Loucy (cell line): Measurements from ENCODE around the gene IDH2.

Experiments used
- H2AFZ ChIP-seq: fragments of 200-600 bp; sonication (generic); 2 replicates; pipeline ENCODE4 v1.6.0; 2016; ENCODE audit warnings: antibody characterized with exemption, mild to moderate bottlenecking, low read length, moderate library complexity
- H3F3A ChIP-seq: fragments of 200-600 bp; 2 replicates; pipeline ENCODE4 v1.6.0; 2016; ENCODE audit warnings: antibody characterized with exemption, low read depth, mild to moderate bottlenecking
- H3K27me3 ChIP-seq: fragments of 200-600 bp; sonication (generic); 2 replicates; pipeline ENCODE4 v1.6.1; 2014; ENCODE audit warnings: low read length, mild to moderate bottlenecking; ENCODE audit not compliant: insufficient read depth, poor library complexity, severe bottlenecking
- H3K36me3 ChIP-seq: fragments of 200-600 bp; sonication (generic); 2 replicates; pipeline ENCODE4 v1.6.1; 2016; ENCODE audit warnings: low read length; ENCODE audit not compliant: insufficient read depth
- H3K4me1 ChIP-seq: fragments of 200-600 bp; sonication (generic); 2 replicates; pipeline ENCODE4 v1.5.1; 2014; ENCODE audit warnings: low read length, mild to moderate bottlenecking; ENCODE audit not compliant: insufficient read depth, poor library complexity, severe bottlenecking
- H3K4me2 ChIP-seq: fragments of 200-600 bp; sonication (generic); 2 replicates; pipeline ENCODE4 v1.6.0; 2014; ENCODE audit warnings: antibody characterized with exemption, low read length, low read depth, mild to moderate bottlenecking; ENCODE audit not compliant: poor library complexity, severe bottlenecking
- H3K4me3 ChIP-seq: fragments of 200-600 bp; sonication (generic); 2 replicates; pipeline ENCODE4 v1.5.1; 2014; ENCODE audit warnings: low read length, mild to moderate bottlenecking, mixed read lengths; ENCODE audit not compliant: poor library complexity, severe bottlenecking
- H3K79me2 ChIP-seq: fragments of 200-600 bp; sonication (generic); 2 replicates; pipeline ENCODE4 v1.6.1; 2014; ENCODE audit warnings: low read length; ENCODE audit not compliant: insufficient read depth
- H3K9ac ChIP-seq: fragments of 200-600 bp; sonication (generic); 2 replicates; pipeline ENCODE4 v1.6.0; 2014; ENCODE audit warnings: mild to moderate bottlenecking, low read depth, low read length, moderate library complexity; ENCODE audit not compliant: poor library complexity, severe bottlenecking
- H3K9me2 ChIP-seq: fragments of 200-600 bp; sonication (generic); replicated peaks from 2 replicates; pipeline ENCODE4 v1.6.1; 2016; ENCODE audit warnings: low read depth, low read length, mixed read lengths
- H3K9me3 ChIP-seq: fragments of 200-600 bp; sonication (generic); 2 replicates; pipeline ENCODE4 v1.6.1; 2014; ENCODE audit warnings: mild to moderate bottlenecking, antibody characterized with exemption, low read length, low read depth; ENCODE audit not compliant: insufficient read depth
- H4K20me1 ChIP-seq: fragments of 200-600 bp; sonication (generic); 2 replicates; pipeline ENCODE4 v1.6.0; 2014; ENCODE audit warnings: antibody characterized with exemption, low read length, mild to moderate bottlenecking; ENCODE audit not compliant: insufficient read depth, poor library complexity, severe bottlenecking
- EZH2phosphoT487 ChIP-seq: fragments of 200-600 bp; IDR thresholded peaks from 2 replicates; pipeline ENCODE4 v1.6.1; 2018; ENCODE audit warnings: antibody characterized with exemption, mild to moderate bottlenecking, moderate library complexity, borderline replicate concordance
- TF ChIP-seq, protein P1 (sequence below): fragments of 200-600 bp; sonication (generic); conservative IDR thresholded peaks from 2 replicates; pipeline ENCODE4 v1.5.1; 2014; ENCODE audit warnings: mild to moderate bottlenecking, antibody characterized with exemption, low read length

The IDH2 gene

DNA sequence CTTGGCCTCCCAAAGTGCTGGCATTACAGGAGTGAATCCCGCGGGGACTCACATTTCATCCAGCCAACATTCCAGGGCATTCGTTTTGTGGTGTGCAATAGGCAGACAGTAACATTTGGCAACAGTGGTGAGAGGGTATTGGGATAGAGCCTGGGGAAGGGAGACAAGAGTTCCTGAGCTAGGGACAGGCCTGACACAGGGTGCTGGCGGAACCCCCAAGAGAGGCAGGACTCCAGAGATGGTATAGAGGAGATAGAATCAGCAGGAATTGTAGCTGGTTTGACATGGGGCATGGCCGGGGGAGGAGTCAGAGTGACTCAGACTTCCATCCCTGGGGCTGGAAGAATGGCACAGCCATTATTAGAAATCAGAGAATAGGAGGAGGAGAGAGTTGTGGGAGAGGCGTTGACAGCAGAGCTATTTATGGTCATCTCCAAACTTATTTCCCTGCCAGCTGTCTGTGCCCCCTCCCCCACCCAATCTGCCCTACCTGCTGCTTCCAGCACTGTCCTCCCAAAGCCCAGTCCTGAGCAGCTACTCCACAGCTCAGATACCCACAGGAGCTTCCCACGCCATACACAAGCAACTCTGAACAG is 4.4 kb upstream of the IDH2 start:
- Histone ChIP-seq H3K9me2 (no peaks in the 10 kb centered on the region), H3K4me3 (no peak overlapping the region), H3F3A (no peaks in the 10 kb centered on the region), H2AFZ (no peak overlapping the region), H3K27me3 (no peaks in the 10 kb centered on the region), H3K79me2 (peaks cover 6% of the 10 kb centered on the region), H3K4me2 (no peak overlapping the region), H3K4me1 (no peaks in the 10 kb centered on the region), H3K9me3 (no peaks in the 10 kb centered on the region), H4K20me1 (no peaks in the 10 kb centered on the region), H3K9ac (no peak overlapping the region), H3K36me3 (no peaks in the 10 kb centered on the region)
- TF ChIP-seq EZH2phosphoT487: no peak
- TF ChIP-seq, protein P1, sequence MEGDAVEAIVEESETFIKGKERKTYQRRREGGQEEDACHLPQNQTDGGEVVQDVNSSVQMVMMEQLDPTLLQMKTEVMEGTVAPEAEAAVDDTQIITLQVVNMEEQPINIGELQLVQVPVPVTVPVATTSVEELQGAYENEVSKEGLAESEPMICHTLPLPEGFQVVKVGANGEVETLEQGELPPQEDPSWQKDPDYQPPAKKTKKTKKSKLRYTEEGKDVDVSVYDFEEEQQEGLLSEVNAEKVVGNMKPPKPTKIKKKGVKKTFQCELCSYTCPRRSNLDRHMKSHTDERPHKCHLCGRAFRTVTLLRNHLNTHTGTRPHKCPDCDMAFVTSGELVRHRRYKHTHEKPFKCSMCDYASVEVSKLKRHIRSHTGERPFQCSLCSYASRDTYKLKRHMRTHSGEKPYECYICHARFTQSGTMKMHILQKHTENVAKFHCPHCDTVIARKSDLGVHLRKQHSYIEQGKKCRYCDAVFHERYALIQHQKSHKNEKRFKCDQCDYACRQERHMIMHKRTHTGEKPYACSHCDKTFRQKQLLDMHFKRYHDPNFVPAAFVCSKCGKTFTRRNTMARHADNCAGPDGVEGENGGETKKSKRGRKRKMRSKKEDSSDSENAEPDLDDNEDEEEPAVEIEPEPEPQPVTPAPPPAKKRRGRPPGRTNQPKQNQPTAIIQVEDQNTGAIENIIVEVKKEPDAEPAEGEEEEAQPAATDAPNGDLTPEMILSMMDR: no peak

DNA sequence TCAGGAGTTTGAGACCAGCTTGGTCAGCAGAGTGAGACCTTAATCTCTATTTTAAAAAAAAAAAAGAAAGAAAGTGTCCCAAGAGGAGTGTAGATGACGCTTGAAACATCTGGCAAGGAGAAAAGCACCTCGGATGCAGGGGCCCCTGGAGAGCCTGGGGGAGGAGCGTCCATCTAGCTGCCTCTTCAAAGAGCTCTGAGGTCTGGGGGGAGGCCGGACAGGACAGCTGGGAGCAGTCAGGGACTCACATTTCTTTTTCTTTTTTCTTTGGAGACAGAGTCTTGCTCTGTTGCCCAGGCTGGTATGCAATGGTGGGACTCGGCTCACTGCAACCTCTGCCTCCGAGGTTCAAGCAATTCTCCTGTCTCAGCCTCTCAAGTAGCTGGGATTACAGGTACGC is 3.3 kb upstream of the IDH2 start:
- Histone ChIP-seq H3K4me1 (peaks cover 11% of the 10 kb centered on the region), H3F3A (no peaks in the 10 kb centered on the region), H3K4me3 (no peak overlapping the region), H4K20me1 (peaks cover 9% of the 10 kb centered on the region), H3K9me3 (no peaks in the 10 kb centered on the region), H3K27me3 (no peaks in the 10 kb centered on the region), H3K9me2 (no peaks in the 10 kb centered on the region), H3K9ac (no peak overlapping the region), H3K36me3 (no peaks in the 10 kb centered on the region), H3K4me2 (no peak overlapping the region), H3K79me2 (peaks cover 17% of the 10 kb centered on the region), H2AFZ (no peak overlapping the region)
- TF ChIP-seq, protein P1: no peak
- no peak for TF ChIP-seq EZH2phosphoT487

DNA sequence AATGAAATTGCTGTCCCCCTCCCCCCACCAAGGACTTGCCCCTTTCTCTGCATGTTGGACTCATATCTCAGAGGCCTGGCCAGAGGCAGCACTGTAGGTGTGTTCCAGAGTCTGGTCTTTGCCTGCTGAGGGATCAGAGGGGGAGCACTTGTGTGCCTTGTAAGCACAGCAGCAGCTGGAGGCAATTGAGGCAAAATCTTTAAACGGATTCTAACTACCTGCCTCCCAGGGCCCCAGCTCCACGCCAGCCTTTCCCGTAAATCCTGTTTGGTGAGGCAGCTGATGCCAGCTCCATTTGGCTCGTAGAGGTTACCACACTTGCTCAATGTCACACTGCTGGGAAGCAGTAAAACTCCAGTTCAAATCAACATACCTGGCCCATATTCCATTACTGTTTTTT is 2.3 kb upstream of the IDH2 start:
- H3K9me3 ChIP-seq: no peaks in the 10 kb centered on the region
- TF ChIP-seq EZH2phosphoT487: no peak
- TF ChIP-seq, protein P1: no peak
- H3K4me2 ChIP-seq: no peak overlapping the region
- H2AFZ ChIP-seq: no peak overlapping the region
- no peaks in the 10 kb centered on the region for H3K9me2 ChIP-seq
- no peaks in the 10 kb centered on the region for H3F3A ChIP-seq
- H3K79me2 ChIP-seq: peaks cover 27% of the 10 kb centered on the region
- no peak overlapping the region for H3K9ac ChIP-seq
- no peak overlapping the region for H3K4me3 ChIP-seq
- peaks cover 20% of the 10 kb centered on the region for H3K4me1 ChIP-seq
- H4K20me1 ChIP-seq: peaks cover 19% of the 10 kb centered on the region
- H3K27me3 ChIP-seq: no peaks in the 10 kb centered on the region
- H3K36me3 ChIP-seq: no peaks in the 10 kb centered on the region
